Limb (tissue), 2 donors: ENCODE data around the gene ASGR1.

Experiments used
- DNase-seq, 2 donors: peaks; one replicate each; pipeline ENCODE4 v3.0.0-alpha.2; 2016; ENCODE audit errors: extremely low spot score in 2 of 2

The ASGR1 gene, protein sequence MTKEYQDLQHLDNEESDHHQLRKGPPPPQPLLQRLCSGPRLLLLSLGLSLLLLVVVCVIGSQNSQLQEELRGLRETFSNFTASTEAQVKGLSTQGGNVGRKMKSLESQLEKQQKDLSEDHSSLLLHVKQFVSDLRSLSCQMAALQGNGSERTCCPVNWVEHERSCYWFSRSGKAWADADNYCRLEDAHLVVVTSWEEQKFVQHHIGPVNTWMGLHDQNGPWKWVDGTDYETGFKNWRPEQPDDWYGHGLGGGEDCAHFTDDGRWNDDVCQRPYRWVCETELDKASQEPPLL

DNA sequence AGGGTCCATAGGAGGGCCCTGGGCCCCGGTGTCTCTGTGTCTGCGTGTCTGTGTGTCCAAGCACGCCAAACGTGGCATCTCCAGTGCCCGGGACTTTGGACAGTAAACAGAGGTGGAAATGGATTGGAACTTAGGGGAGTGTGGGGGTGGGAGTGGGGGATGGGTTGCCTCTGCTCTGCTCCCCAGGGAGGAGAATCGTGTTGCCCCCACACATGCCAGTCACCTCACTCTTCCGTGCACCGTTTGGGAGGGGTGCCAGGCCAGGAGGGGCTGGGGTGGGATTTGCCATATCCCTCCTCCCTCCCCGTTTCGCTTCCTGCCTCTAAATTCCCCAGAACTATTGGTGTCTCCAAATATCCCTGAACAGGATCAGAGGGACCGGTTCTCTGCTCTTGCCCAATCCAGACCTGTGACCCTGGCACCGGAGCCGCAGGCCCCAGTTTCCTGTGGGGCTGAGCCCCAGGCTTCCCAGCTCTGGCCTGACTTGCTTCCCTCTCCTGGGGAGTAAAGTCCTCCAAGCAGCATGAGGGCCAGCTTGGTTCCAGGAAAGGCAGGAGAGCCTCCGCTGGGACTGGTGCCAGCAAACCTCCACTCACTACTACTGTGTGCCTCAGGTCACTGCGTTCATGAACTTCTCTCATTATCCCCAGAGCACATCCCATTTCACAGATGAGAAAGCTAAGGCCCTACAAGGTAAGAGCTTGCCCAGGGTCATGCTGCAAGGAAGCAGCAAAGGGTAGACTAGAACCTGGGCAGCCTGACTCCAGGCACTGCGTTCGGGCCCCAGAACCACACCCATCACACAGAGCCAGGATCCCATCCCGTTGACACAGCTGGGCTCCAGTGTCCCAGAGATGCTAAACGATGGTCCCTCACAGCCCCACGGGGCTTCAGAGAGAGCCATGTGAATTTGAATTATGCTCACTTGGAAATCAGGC, at the start of gene ASGR1:
Gene ASGR1, minus strand, starts transcription at position 54 of the 938 bp plus-strand sequence. CDS start 807 bp downstream, outside the sequence.
- no peak for DNase-seq

DNA sequence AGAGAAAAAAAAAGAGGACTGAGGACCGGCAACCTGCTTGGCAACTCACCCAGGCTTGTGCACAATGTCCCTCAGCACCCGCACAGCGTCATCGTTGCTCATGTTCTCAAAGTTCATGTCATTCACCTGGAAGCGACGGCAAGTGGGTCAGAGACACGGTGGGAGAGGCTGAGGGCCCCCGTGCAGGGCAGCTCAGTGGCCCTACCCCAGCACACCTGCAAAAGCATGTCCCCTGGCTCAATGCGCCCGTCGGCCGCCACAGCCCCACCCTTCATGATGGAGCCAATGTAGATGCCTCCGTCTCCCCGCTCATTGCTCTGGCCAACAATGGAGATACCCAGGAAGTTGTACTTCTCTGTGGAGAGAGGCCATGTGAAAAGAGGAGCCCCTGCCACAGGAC, 49.8 kb upstream of the ASGR1 start:
- no peak for DNase-seq

- DNase-seq: no peak
Measured at GRCh38 chr17:7226721-7227710, 47.8 kb upstream of the ASGR1 start.

DNA sequence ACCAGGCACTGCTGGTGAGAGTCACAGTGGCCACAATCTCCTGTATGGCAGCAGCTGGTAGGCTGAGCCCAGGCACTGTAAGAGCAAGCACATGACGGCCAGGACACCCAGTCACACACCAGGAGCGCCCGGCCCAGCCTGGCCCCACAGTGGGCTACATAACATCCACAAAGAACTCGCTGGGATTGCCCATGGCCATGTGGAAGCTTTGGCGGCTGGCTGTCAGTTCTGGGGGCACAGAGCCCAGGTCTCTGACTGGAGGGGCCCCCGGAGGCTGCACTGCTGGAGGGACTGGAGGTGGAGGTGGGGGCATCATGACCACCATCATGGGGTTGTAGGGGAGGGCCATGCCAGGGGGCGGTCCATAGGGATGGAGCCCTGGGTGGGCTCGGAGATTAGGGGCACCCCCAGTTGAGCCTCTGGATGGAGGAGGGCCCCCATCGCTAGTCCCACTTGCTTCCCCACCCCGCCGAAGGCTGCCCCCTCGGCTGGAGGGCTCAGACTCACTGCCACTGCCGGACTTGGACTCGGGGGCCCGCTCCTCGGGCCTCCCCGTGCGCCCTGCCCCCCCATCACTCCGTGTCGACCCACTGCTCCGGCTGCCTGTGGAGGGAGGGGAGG, 46.7 kb upstream of the ASGR1 start:
- no peak for DNase-seq

GRCh38 chr17:7224661-7225111, 45.5 kb upstream of the ASGR1 start:
- no peak for DNase-seq

DNA sequence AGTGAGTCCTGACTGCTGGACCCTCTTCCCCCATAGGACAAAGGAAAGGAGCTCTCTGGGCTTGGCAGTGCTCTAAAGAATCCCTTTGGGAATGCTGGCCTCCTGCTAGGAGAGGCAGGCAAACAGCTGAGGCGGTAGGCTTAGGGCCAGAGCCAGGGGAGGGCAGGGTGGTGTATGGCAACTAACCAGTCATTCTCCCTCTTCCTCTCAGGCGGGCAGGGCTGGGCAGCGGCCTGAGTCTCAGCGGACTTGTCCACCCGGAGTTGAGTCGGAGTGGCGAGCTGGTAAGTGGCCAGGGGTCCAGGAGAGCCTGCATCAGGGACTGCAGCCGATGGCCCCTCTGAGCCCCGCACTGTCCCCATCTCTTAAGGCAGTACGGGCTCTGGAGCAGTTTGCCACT, 44.9 kb upstream of the ASGR1 start:
- DNase-seq: no peak

DNA sequence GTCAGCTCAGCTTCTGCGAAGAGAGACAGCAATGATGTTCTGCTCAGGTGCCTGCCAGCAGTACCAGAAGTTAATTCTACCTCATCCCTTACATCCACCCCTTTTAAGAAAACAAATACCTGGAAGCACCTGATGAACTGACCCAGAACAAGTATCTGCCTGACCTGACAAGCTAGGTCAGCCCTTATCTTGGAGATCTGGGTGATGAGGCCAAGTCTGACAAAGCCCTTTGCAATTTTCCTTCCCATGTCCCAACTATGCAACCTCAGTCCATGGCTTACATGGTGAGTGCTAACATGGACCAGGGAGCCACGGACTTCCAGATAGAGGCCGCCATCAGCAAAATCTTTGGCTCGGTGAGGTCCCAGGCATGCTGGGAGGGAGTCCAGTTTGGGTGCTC, 44.2 kb upstream of the ASGR1 start:
- DNase-seq: no peak

DNA sequence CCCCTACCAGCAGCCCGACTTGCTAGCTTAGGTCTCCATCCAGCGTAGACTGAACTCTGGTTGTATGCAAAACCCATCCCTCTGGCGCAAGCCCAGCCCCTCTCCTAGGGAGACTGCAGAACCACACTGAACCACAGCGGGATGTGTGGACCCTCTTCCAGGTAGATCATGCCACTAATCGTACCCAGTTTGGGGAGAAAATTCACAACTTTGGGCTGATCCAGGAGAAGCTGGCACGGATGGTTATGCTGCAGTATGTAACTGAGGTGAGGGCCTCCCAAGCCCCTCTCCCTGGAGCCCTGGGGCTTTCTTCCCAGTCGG, 43.8 kb upstream of the ASGR1 start:
- no peak for DNase-seq

DNA sequence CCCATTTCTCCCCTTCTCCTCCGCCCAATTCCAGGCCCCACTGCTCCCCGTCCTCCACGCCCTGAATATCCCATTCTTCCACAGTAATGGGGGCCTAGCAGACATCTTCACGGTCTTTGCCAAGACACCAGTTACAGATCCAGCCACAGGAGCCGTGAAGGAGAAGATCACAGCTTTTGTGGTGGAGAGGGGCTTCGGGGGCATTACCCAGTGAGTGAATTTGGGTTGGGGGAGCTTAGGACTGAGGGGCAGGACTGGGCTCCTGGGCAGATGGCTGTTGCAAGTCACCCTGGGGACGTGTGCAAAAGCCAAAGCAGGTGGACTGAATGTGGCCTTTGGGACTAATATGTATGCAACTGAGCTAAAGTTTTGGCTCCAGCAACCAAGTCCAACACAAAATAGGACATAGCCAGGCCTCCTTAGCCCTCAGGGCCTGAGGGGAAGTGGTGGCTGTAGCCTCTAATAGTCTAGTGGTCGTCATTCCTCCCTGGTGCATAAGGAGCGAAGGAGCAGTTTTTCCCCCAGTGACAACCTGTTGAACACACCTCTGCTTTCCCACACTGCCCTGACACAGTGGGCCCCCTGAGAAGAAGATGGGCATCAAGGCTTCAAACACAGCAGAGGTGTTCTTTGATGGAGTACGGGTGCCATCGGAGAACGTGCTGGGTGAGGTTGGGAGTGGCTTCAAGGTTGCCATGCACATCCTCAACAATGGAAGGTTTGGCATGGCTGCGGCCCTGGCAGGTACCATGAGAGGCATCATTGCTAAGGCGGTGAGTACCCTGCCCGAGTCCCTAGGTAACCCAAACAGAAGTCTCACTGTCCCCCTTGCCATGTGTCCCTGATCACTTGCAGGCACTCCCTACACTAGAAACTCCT, 43.2 kb upstream of the ASGR1 start:
- no peak for DNase-seq

DNA sequence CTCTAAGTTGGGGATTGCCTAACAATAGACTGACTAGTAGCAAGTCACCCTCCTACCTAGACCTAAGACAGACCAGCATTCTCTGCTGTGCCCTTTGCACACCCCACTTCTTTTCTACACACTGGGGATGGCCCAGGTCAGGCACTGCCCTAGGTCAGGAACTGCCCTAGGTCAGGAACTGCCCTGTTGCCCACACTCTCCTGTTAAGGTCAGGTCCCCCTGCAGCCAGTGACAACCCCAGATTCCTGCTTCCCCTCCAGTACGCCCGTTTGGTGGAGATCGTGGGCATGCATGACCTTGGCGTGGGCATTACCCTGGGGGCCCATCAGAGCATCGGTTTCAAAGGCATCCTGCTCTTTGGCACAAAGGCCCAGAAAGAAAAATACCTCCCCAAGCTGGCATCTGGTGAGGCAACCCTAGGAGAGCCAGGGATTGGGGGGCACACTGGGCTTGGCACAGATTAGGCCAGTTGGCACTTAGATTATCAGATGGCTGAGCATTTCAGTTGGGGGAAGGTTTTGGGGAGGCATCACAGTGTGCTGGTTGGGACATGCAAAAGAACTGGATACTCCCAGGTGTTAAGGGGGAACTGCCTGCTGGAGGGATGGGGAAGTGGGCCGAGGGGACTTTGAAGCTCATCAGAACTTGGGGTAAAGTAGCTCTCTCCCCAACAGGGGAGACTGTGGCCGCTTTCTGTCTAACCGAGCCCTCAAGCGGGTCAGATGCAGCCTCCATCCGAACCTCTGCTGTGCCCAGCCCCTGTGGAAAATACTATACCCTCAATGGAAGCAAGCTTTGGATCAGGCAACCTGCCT, 42.3 kb upstream of the ASGR1 start:
- DNase-seq: no peak

GRCh38 chr17:7220593-7221277, 41.6 kb upstream of the ASGR1 start:
- peak in 1 of 2 donors; percentile 61 for DNase-seq

DNA sequence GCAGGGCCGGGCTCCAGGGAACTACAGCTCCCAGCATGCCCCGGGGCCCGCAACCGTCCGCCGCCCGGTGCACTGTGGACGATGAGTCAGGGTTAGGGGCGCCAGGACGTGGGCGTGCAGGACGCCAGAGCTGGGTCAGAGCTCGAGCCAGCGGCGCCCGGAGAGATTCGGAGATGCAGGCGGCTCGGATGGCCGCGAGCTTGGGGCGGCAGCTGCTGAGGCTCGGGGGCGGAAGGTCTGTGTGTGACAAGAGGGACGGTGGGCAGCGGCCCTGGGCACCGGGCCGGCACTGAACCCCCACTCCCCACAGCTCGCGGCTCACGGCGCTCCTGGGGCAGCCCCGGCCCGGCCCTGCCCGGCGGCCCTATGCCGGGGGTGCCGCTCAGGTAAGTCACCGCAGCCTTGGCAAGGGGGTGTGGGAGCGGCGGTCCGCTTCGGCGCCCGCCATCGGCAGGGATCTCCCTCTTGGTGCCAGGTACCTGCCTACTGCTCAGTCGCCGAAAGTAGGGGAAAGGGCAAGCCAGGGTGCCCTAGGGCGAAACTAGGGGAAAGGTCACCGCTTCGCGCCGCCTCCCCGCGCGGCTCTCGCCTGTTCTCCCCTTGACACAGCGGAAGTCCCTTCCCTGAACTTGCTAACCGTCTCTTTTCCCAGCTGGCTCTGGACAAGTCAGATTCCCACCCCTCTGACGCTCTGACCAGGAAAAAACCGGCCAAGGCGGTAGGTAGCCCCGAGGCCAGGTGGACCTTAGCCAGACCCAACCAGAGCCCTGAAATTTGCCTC, 40.8 kb upstream of the ASGR1 start, which contains the start of the genes ACADVL and DLG4:
Gene ACADVL, plus strand, starts transcription at position 127 of the 781 bp plus-strand sequence. Its CDS starts 47 bp downstream, at position 174.
Gene DLG4, minus strand, starts transcription at position 25 of the 781 bp plus-strand sequence.
- DNase-seq: peak; percentile 91 to 92

GRCh38 chr17:7219229-7219811, 40.1 kb upstream of the ASGR1 start:
- no peak for DNase-seq

GRCh38 chr17:7218758-7219157, 39.6 kb upstream of the ASGR1 start:
- no peak for DNase-seq

DNA sequence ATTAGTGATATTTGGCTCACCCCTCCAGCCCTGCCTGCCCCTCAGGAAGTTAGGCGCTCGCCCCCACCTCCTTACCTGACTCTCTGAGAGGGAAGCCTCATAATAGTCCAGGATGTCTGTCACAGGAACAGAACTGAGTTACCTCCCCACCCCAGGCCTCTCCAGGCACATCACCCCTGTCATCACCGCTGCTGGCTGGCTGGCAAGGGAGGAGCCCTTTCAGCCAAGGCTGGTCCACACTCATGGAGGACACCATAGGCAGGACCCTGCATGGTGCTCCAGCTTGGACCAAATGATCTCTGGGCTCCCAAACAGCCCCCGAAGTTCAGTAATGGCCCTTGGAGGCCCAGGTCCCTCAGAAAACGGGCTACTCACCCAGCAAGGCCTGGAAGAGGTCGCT, 39.0 kb upstream of the ASGR1 start:
- DNase-seq: no peak

- peak; percentile 84 to 88 for DNase-seq
Measured at GRCh38 chr17:7217113-7217987, 38.2 kb upstream of the ASGR1 start.
